GM12891 (cell line): ENCODE data around the gene MBD5.

Experiments used
- POLR2A ChIP-seq: IDR thresholded peaks from 2 replicates; pipeline ENCODE4 v1.6.1; 2011; ENCODE audit warnings: low read depth, low read length, control low read depth
- POLR2AphosphoS5 ChIP-seq: IDR thresholded peaks from 2 replicates; pipeline ENCODE4 v1.6.1; 2011; ENCODE audit warnings: low read depth, low read length, control low read depth
- SPI1 ChIP-seq: IDR thresholded peaks from 2 replicates; pipeline ENCODE4 v1.6.1; 2011; ENCODE audit warnings: low read depth, low read length, control low read depth
- TAF1 ChIP-seq: IDR thresholded peaks from 2 replicates; pipeline ENCODE4 v1.6.1; 2011; ENCODE audit warnings: low read depth, low read length, control low read depth

- TF ChIP-seq POLR2A (no peak), SPI1 (no peak), TAF1 (no peak), POLR2AphosphoS5 (no peak)
These were observed 339.8 kb downstream of the MBD5 start for GRCh38 chr2:148360662-148361061.
